Renal cortical epithelial cell (primary cell): ENCODE data around the gene INHBB. TPM values are rescaled to one million over a fixed set of nuclear protein-coding genes. Genes with fewer than 3 reads are reported as not detected.
A peak's percentile ranks its signal among the peaks of the same experiment; 100 is the strongest.
"Not testable (repeated sequence)": the region's sequence is repeated elsewhere in the genome, so short reads cannot be mapped to it uniquely, and the experiment has no call there.

Source experiments
- DNase-seq: peaks from one replicate; pipeline ENCODE4 v3.0.0-alpha.2; 2011; ENCODE audit warnings: low read depth
- total RNA-seq: library from RNA; depleted of rRNA; stranded (reverse); fragments of >200 nt; gene quantifications from 2 replicates; pipeline ENCODE4 v1.2.3, GENCODE V29; 2014

The INHBB gene
- total RNA-seq, 1 donor from 2014 or later = 3.0 TPM

- DNase-seq = no peak
These were observed 35.3 kb downstream of the INHBB start for GRCh38 chr2:120381192-120381591.

GRCh38 chr2:120381661-120382060 is 35.7 kb downstream of the INHBB start:
- no peak for DNase-seq

- DNase-seq = no peak
These were observed 36.7 kb downstream of the INHBB start for GRCh38 chr2:120382541-120383144.

- no peak for DNase-seq
These were observed 37.3 kb downstream of the INHBB start for GRCh38 chr2:120383191-120383590.

GRCh38 chr2:120383631-120384340 is 37.9 kb downstream of the INHBB start:
- no peak for DNase-seq

- DNase-seq = no peak
These were observed 38.8 kb downstream of the INHBB start for GRCh38 chr2:120384486-120385354.

GRCh38 chr2:120385355-120386127 is 39.6 kb downstream of the INHBB start:
- no peak for DNase-seq

- no peak for DNase-seq
These were observed 42.5 kb downstream of the INHBB start for GRCh38 chr2:120388222-120389035.

- no peak for DNase-seq
These were observed 43.1 kb downstream of the INHBB start for GRCh38 chr2:120389036-120389391.

- DNase-seq = no peak
These were observed 44.6 kb downstream of the INHBB start for GRCh38 chr2:120390381-120391055.

- not testable (repeated sequence) for DNase-seq
These were observed 45.4 kb downstream of the INHBB start for GRCh38 chr2:120391382-120391781.

GRCh38 chr2:120391911-120392665 is 46.2 kb downstream of the INHBB start:
- DNase-seq = no peak

- no peak for DNase-seq
These were observed 47.0 kb downstream of the INHBB start for GRCh38 chr2:120392923-120393322.

- no peak for DNase-seq
These were observed 47.5 kb downstream of the INHBB start for GRCh38 chr2:120393456-120393855.

- no peak for DNase-seq
These were observed 48.8 kb downstream of the INHBB start for GRCh38 chr2:120394764-120395163.

GRCh38 chr2:120395221-120396012 is 49.5 kb downstream of the INHBB start:
- DNase-seq = no peak

GRCh38 chr2:120396013-120396860 is 50.3 kb downstream of the INHBB start:
- DNase-seq = peak; percentile 43
